Measurements from ENCODE around the gene MTMR6.

MTMR6 gene

GRCh38 chr13:25214491-25215252 lies 72.6 kb downstream of the MTMR6 start:
- no peak for DNase-seq
- Mint-ChIP-seq H3K27ac (peak overlapping the region; percentile 19), H3K4me3 (peak overlapping the region; percentile 19), H3K4me1 (peaks cover 61% of the 10 kb centered on the region), H3K36me3 (ENCODE audit: low read depth) (no peaks in the 10 kb centered on the region), H3K27me3 (ENCODE audit: low read depth, poor library complexity) (peaks cover 7% of the 10 kb centered on the region), H3K9me3 (peaks cover 11% of the 10 kb centered on the region)
- TF ChIP-seq CTCF (IDR thresholded peaks at IDR 0.05): no peak

- TF ChIP-seq CTCF (IDR thresholded peaks at IDR 0.05): no peak
- H3K36me3 Mint-ChIP-seq (ENCODE audit: low read depth): no peaks in the 10 kb centered on the region
- peaks cover 11% of the 10 kb centered on the region for H3K9me3 Mint-ChIP-seq
- H3K4me3 Mint-ChIP-seq: no peak overlapping the region
- no peak overlapping the region for H3K27ac Mint-ChIP-seq
- peaks cover 4% of the 10 kb centered on the region for H3K27me3 Mint-ChIP-seq (ENCODE audit: low read depth, poor library complexity)
- peaks cover 61% of the 10 kb centered on the region for H3K4me1 Mint-ChIP-seq
- no peak for DNase-seq
These were observed 73.6 kb downstream of the MTMR6 start for GRCh38 chr13:25213715-25214114.

- Mint-ChIP-seq H3K36me3 (ENCODE audit: low read depth) (no peaks in the 10 kb centered on the region), H3K27me3 (ENCODE audit: low read depth, poor library complexity) (peaks cover 5% of the 10 kb centered on the region), H3K9me3 (peaks cover 11% of the 10 kb centered on the region), H3K27ac (peak overlapping the region; percentile 29), H3K4me1 (peaks cover 45% of the 10 kb centered on the region), H3K4me3 (no peak overlapping the region)
- DNase-seq: no peak
- TF ChIP-seq CTCF (IDR thresholded peaks at IDR 0.05): no peak
These were observed 76.3 kb downstream of the MTMR6 start for GRCh38 chr13:25210842-25211569.

- no peak for DNase-seq
- H3K36me3 Mint-ChIP-seq (ENCODE audit: low read depth): no peaks in the 10 kb centered on the region
- peaks cover 46% of the 10 kb centered on the region for H3K4me1 Mint-ChIP-seq
- H3K27me3 Mint-ChIP-seq (ENCODE audit: low read depth, poor library complexity): peaks cover 23% of the 10 kb centered on the region
- no peaks in the 10 kb centered on the region for H3K9me3 Mint-ChIP-seq
- no peak overlapping the region for H3K4me3 Mint-ChIP-seq
- TF ChIP-seq CTCF (IDR thresholded peaks at IDR 0.05): no peak
- no peak overlapping the region for H3K27ac Mint-ChIP-seq
These were observed 79.9 kb downstream of the MTMR6 start for GRCh38 chr13:25207291-25207810.

- DNase-seq: no peak
- TF ChIP-seq CTCF (IDR thresholded peaks at IDR 0.05): no peak
- H3K4me1 Mint-ChIP-seq: peaks cover 26% of the 10 kb centered on the region
- H3K27me3 Mint-ChIP-seq (ENCODE audit: low read depth, poor library complexity): peaks cover 30% of the 10 kb centered on the region
- no peak overlapping the region for H3K4me3 Mint-ChIP-seq
- no peak overlapping the region for H3K27ac Mint-ChIP-seq
- no peaks in the 10 kb centered on the region for H3K9me3 Mint-ChIP-seq
- no peaks in the 10 kb centered on the region for H3K36me3 Mint-ChIP-seq (ENCODE audit: low read depth)
These were observed 82.4 kb downstream of the MTMR6 start for GRCh38 chr13:25204863-25205262.

Measured in nephron progenitor cell (in vitro differentiated cells).